ENCODE results near the gene ECHDC1.

Gene ECHDC1

GRCh38 chr6:127328043-127328609 lies 15.3 kb downstream of the ECHDC1 start:
- DNase-seq (ENCODE audit: low read depth), result peak; percentile 15
- H3K4me3 ChIP-seq (ENCODE audit: control insufficient read depth, low read depth, low read length), result no peak overlapping the region
- TF ChIP-seq CTCF (conservative IDR thresholded peaks at IDR 0.05; ENCODE audit: control insufficient read depth, insufficient read depth, low read depth, low read length), result no peak

GRCh38 chr6:127319686-127320085 lies 23.7 kb downstream of the ECHDC1 start:
- no peak for TF ChIP-seq CTCF (conservative IDR thresholded peaks at IDR 0.05; ENCODE audit: control insufficient read depth, insufficient read depth, low read depth, low read length)
- no peak for DNase-seq (ENCODE audit: low read depth)
- H3K4me3 ChIP-seq (ENCODE audit: control insufficient read depth, low read depth, low read length), result no peak overlapping the region

- H3K4me3 ChIP-seq (ENCODE audit: control insufficient read depth, low read depth, low read length), result no peak overlapping the region
- DNase-seq (ENCODE audit: low read depth), result no peak
- no peak for TF ChIP-seq CTCF (conservative IDR thresholded peaks at IDR 0.05; ENCODE audit: control insufficient read depth, insufficient read depth, low read depth, low read length)
These were observed 25.9 kb downstream of the ECHDC1 start for GRCh38 chr6:127317388-127318128.

- DNase-seq (ENCODE audit: low read depth), result no peak
- H3K4me3 ChIP-seq (ENCODE audit: control insufficient read depth, low read depth, low read length), result no peak overlapping the region
These were observed 37.7 kb downstream of the ECHDC1 start for GRCh38 chr6:127305741-127306140.

GRCh38 chr6:127303917-127304316 lies 39.5 kb downstream of the ECHDC1 start:
- TF ChIP-seq CTCF (conservative IDR thresholded peaks at IDR 0.05; ENCODE audit: control insufficient read depth, insufficient read depth, low read depth, low read length), result no peak
- DNase-seq (ENCODE audit: low read depth), result no peak
- H3K4me3 ChIP-seq (ENCODE audit: control insufficient read depth, low read depth, low read length), result no peak overlapping the region

More at GRCh38 chr6:127305741-127306140, 37.7 kb downstream of the ECHDC1 start:
- no peak for TF ChIP-seq CTCF (conservative IDR thresholded peaks at IDR 0.05; ENCODE audit: control insufficient read depth, insufficient read depth, low read depth, low read length)

- no peak overlapping the region for H3K4me3 ChIP-seq (ENCODE audit: control insufficient read depth, low read depth, low read length)
- DNase-seq (ENCODE audit: low read depth), result peak; percentile 57
- TF ChIP-seq CTCF (conservative IDR thresholded peaks at IDR 0.05; ENCODE audit: control insufficient read depth, insufficient read depth, low read depth, low read length), result peak; percentile 68
These were observed 40.4 kb downstream of the ECHDC1 start for GRCh38 chr6:127302728-127303660.

All from fibroblast of mammary gland (primary cell).